Mammary epithelial cell (primary cell): Measurements from ENCODE around the gene PLP2.

Experiments used
- EZH2 ChIP-seq: IDR thresholded peaks from 2 replicates; pipeline ENCODE4 v1.6.1; 2012; ENCODE audit warnings: low read length, inconsistent platforms, borderline replicate concordance
- TF ChIP-seq, protein P1 (sequence below), 2 donors: IDR thresholded peaks in 1 of 2; conservative IDR thresholded peaks in 1 of 2; 2 replicates each; pipeline ENCODE4 v1.5.1; 2011 to 2012; ENCODE audit warnings: inconsistent platforms in 2 of 2, low read length in 2 of 2, mild to moderate bottlenecking in 2 of 2, control low read depth in 1 of 2, low read depth in 1 of 2; ENCODE audit not compliant: insufficient read depth in 1 of 2; ENCODE audit errors: extremely low read depth in 1 of 2

DNA sequence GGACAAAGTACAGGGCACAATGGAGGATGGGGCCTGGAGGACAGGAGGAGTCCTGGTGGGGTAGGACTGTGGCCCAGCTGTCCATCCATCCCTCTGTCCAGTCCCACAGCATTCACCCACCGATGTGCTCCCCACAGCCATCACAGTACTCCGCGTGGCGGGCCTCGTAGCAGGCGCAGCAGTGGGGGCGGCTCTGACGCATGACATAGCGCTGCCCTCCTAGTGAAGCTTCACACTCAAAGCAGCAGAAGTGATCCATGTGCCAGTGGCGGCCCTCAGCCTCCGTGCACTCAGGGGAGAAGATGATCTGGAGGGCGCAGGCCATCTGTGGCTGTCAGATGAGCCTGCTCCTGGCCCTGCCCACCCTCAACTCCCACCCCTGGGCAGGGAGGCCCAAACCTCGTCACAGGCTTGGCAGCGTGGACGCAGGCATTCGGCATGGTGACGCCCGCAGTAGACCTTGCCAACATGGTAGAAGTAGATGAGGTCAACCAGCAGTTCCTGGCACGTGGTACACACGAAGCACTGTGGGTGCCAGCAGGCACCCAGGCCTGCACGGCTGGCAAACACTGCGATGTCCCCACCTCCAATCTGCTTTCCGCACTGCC, 6.3 kb downstream of the PLP2 start:
- TF ChIP-seq, protein P1, sequence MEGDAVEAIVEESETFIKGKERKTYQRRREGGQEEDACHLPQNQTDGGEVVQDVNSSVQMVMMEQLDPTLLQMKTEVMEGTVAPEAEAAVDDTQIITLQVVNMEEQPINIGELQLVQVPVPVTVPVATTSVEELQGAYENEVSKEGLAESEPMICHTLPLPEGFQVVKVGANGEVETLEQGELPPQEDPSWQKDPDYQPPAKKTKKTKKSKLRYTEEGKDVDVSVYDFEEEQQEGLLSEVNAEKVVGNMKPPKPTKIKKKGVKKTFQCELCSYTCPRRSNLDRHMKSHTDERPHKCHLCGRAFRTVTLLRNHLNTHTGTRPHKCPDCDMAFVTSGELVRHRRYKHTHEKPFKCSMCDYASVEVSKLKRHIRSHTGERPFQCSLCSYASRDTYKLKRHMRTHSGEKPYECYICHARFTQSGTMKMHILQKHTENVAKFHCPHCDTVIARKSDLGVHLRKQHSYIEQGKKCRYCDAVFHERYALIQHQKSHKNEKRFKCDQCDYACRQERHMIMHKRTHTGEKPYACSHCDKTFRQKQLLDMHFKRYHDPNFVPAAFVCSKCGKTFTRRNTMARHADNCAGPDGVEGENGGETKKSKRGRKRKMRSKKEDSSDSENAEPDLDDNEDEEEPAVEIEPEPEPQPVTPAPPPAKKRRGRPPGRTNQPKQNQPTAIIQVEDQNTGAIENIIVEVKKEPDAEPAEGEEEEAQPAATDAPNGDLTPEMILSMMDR (conservative IDR thresholded peaks at IDR 0.05 in 1 of 2, IDR thresholded peaks at IDR 0.05 in 1 of 2; ENCODE audit: extremely low read depth in 1 of 2, insufficient read depth in 1 of 2, low read depth in 1 of 2, low read length in 2 of 2) = no peak
- no peak for TF ChIP-seq EZH2
